ENCODE measurements around the gene ZIC5. TPM values are rescaled to one million over a fixed set of nuclear protein-coding genes. Genes with fewer than 3 reads are reported as not detected.
"Not testable (repeated sequence)": the region's sequence is repeated elsewhere in the genome, so short reads cannot be mapped to it uniquely, and the experiment has no call there.

ZIC5 gene
- total RNA-seq, 1 experiment from 2014 or later = 1.2 TPM

- H3K27me3 ChIP-seq = no peaks in the 10 kb centered on the region
These were observed 9.3 kb downstream of the ZIC5 start for GRCh38 chr13:99962242-99962641.

DNA sequence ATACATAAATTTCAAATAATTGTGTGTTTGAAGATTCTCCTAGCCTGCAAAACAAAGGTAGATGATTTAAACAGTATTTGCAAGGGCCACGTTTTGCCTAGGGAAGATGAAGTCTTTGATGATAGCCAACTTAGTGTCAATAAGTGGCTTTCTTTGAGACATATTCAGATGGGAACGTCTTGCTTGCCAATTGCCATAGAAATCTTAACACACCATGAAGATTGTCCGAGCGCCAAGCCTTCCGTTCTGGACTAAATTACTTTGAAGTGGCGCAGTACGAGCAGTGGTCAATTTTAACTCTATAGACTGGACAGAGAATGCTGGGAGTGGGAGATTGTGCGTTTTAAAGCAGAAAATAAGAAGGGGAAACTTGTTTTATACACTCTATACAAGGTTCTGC is 9.9 kb downstream of the ZIC5 start:
- Histone ChIP-seq H3K36me3 (no peaks in the 10 kb centered on the region), H3K9me3 (replicated peaks) (no peaks in the 10 kb centered on the region), H3K27ac (no peak overlapping the region), H3K4me3 (no peak overlapping the region), H3K27me3 (no peaks in the 10 kb centered on the region), H3K4me1 (no peaks in the 10 kb centered on the region)
- no peak for DNase-seq

More at GRCh38 chr13:99962242-99962641, 9.3 kb downstream of the ZIC5 start:
- no peaks in the 10 kb centered on the region for H3K9me3 ChIP-seq (replicated peaks)
- no peak overlapping the region for H3K4me3 ChIP-seq
- no peaks in the 10 kb centered on the region for H3K36me3 ChIP-seq
- no peak overlapping the region for H3K27ac ChIP-seq
- DNase-seq = no peak
- no peaks in the 10 kb centered on the region for H3K4me1 ChIP-seq

- Histone ChIP-seq H3K4me1 (no peaks in the 10 kb centered on the region), H3K27me3 (no peaks in the 10 kb centered on the region)
- DNase-seq = no peak
These were observed 10.8 kb downstream of the ZIC5 start for GRCh38 chr13:99960663-99961311.

GRCh38 chr13:99959540-99960230 is 11.9 kb downstream of the ZIC5 start:
- DNase-seq = no peak
- no peak overlapping the region for H3K4me3 ChIP-seq

More at GRCh38 chr13:99960663-99961311, 10.8 kb downstream of the ZIC5 start:
- Histone ChIP-seq H3K27ac (no peak overlapping the region), H3K9me3 (replicated peaks) (no peaks in the 10 kb centered on the region), H3K36me3 (no peaks in the 10 kb centered on the region), H3K4me3 (no peak overlapping the region)

GRCh38 chr13:99959127-99959539 is 12.4 kb downstream of the ZIC5 start:
- DNase-seq = no peak
- H3K27me3 ChIP-seq = no peaks in the 10 kb centered on the region
- no peaks in the 10 kb centered on the region for H3K4me1 ChIP-seq
- no peaks in the 10 kb centered on the region for H3K36me3 ChIP-seq
- no peak overlapping the region for H3K4me3 ChIP-seq
- H3K27ac ChIP-seq = no peak overlapping the region
- H3K9me3 ChIP-seq (replicated peaks) = no peaks in the 10 kb centered on the region

More at GRCh38 chr13:99959540-99960230, 11.9 kb downstream of the ZIC5 start:
- Histone ChIP-seq H3K27ac (no peak overlapping the region), H3K27me3 (no peaks in the 10 kb centered on the region), H3K4me1 (no peaks in the 10 kb centered on the region), H3K9me3 (replicated peaks) (no peaks in the 10 kb centered on the region), H3K36me3 (no peaks in the 10 kb centered on the region)

DNA sequence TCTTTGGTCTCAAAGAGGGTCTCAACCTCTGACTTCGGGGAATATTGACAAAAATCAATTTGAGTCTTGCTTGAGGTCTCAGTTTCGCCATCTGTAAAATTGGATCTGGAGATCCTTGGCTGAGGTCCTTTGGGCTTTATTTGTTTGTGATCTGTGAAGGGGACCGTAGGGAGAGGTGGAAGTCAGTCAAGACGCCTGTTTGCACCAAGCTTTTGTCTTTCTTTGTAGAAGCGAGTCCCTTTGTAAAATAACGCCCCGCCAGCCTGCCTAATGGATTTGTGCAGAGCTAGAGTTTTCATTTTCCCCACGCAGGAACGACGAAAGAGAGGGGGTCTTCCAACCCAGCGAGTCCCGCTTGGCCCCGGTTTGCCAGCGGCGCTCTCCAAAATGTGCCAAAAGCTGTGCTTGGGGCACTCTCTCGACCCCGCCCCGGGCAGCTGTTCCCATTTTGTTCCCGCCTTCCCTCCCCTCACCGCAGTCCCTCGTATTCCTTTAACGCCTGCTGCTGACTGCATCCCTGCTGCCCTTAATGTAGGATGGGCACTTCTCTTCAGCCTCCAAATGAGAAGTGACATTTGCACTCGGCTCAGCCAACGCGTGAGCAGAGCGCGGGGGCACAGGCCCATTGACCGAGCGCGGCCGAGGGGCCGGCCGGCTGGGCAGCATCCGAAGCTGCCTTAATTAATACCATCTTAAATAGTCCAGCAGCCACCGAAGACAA is 13.0 kb downstream of the ZIC5 start:
- Histone ChIP-seq H3K27me3 (no peaks in the 10 kb centered on the region), H3K36me3 (no peaks in the 10 kb centered on the region), H3K9me3 (replicated peaks) (no peaks in the 10 kb centered on the region)

DNA sequence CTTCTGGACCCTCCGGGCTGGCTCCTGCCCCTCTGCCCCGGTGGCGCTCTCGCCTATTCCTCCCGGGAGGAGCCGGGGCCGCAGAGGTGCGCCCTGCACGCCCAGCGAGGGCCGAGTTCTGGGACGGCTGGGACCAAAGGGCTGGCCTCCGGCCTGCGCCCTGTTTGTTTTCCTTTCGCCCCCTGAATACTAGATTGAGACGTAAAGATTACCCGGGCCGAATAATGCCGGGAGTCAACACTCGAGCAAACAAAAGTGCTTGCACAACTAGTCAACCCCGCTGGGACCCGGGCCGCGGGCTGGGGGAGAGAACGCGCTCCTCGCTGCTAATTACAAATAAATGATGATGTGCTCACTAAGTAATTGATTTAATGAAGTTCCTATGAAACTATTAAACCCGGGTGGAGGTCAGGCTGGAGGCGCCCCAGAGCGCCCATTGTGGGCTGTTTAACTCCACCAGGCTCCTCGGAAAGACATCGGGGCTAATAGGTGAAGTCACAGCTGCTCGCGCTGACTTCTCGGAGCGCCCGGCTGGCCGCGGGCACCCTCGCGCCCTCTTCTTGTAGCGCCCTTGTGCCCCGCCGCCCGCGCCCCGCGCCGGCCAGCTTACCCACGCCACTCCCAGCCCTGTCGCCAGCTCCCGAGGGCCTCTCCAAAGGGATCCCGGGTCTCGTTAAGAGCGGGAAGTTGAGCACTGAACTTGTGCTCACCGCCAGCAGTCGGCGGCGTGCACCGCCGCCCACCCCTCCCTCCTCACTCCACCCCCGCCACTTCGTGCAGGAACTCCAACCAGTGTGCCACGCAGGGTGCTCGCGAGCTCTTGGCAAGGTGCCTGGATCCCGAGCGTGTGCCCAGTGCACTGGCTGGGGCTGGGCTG is 14.9 kb downstream of the ZIC5 start:
- no peaks in the 10 kb centered on the region for H3K36me3 ChIP-seq
- no peaks in the 10 kb centered on the region for H3K9me3 ChIP-seq (replicated peaks)
- no peaks in the 10 kb centered on the region for H3K27me3 ChIP-seq
- no peak overlapping the region for H3K4me3 ChIP-seq
- no peak overlapping the region for H3K27ac ChIP-seq
- no peaks in the 10 kb centered on the region for H3K4me1 ChIP-seq
- no peak for DNase-seq

More for the DNA sequence above, 13.0 kb downstream of the ZIC5 start:
- Histone ChIP-seq H3K4me1 (no peaks in the 10 kb centered on the region), H3K4me3 (no peak overlapping the region), H3K27ac (no peak overlapping the region)
- no peak for DNase-seq

GRCh38 chr13:99955747-99956472 is 15.7 kb downstream of the ZIC5 start:
- no peak overlapping the region for H3K27ac ChIP-seq
- H3K27me3 ChIP-seq = no peaks in the 10 kb centered on the region

GRCh38 chr13:99955107-99955746 is 16.3 kb downstream of the ZIC5 start:
- Histone ChIP-seq H3K4me3 (no peak overlapping the region), H3K27me3 (no peaks in the 10 kb centered on the region), H3K36me3 (no peaks in the 10 kb centered on the region), H3K4me1 (no peaks in the 10 kb centered on the region), H3K9me3 (replicated peaks) (no peaks in the 10 kb centered on the region), H3K27ac (no peak overlapping the region)
- DNase-seq = no peak

More at GRCh38 chr13:99955747-99956472, 15.7 kb downstream of the ZIC5 start:
- H3K4me3 ChIP-seq = no peak overlapping the region
- H3K9me3 ChIP-seq (replicated peaks) = no peaks in the 10 kb centered on the region
- H3K4me1 ChIP-seq = no peaks in the 10 kb centered on the region
- H3K36me3 ChIP-seq = no peaks in the 10 kb centered on the region
- DNase-seq = no peak

DNA sequence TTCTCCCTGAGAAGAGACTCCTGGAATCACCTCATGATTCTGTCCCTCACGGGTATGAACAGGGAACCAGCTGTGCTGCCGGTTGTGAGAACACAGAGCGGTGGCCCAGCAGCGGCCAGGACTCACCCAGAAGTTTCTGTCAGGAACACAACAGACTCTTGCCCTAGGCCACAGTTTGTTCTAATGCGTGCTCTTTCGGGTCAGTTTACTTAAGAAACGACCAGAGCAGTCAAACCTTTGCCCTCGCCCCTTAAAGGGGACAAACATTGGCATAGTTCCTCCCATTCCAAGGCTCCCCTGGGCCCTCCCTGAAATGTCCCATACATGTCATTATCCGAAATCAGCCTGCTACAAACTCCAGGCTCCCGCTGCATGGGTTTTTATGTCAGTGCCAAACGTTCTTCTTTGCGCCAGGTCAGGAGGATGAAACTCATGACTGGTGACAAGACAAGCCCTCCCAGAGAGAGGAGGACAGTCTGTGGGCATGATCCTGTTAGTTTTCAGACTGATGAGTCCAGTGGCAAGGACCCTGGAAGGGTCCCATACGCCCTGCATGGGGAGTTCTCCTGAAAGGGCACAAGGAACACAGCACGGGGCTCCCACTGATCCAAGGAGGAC is 18.3 kb downstream of the ZIC5 start:
- Histone ChIP-seq H3K9me3 (replicated peaks) (no peaks in the 10 kb centered on the region), H3K27me3 (no peaks in the 10 kb centered on the region), H3K4me3 (no peak overlapping the region), H3K27ac (no peak overlapping the region), H3K4me1 (no peaks in the 10 kb centered on the region), H3K36me3 (no peaks in the 10 kb centered on the region)
- no peak for DNase-seq

DNA sequence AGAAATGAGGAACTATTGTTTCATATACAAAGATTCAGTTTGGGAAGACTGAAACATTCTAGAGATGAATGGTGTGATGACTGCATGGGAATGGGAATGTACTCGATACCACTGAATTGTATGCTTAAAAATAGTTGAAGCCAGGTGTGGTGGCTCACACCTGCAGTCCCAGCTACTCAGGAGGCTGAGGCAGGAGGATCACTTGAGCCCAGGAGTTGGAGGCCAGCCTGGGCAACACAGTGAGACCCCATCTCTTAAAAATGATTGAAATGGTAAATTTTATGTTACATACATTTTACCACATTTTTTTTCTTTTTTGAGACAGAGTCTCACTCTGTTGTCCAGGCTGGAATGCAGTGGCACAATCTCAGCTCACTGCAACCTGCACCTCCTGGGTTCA is 19.9 kb downstream of the ZIC5 start:
- not testable (repeated sequence) for H3K36me3 ChIP-seq; H3K4me1 ChIP-seq; H3K27me3 ChIP-seq; H3K9me3 ChIP-seq (replicated peaks); H3K4me3 ChIP-seq; DNase-seq; H3K27ac ChIP-seq

DNA sequence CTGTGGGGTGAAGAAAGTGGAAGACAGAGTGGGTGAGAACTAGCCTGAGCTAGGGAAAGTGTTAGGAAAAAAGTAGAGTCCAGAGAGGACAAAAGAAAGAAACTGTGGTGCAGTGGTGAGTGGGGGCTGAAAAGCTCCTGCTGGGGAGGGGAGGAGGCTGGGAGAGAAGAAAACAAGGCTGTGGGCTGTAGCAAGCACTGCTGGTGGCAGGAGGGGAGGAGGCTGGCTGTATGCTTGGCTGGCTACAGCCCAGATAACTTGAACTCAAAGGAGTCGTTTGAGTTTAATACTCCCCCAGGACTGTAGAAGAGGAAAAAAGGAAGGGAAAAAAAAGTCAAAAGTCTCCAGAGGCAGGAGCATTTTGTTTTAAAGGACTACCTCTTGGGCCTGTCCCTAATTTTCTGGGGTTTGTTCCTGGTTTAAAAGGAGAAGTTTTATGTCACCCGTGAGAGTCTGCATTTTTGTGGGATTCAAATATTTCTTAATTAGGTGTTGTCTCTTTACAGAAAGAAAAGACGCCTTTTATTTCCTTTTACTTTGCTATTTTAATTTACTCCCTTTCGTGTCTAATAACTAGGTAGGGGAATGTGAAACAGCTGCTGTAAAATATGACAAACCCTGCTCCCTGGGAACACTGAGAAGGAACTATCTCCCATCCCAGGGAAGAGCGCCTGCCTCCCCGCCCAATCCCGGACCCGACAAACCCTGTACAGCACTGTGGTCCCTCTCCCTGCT is 21.7 kb downstream of the ZIC5 start:
- no peaks in the 10 kb centered on the region for H3K36me3 ChIP-seq
- H3K4me1 ChIP-seq = no peaks in the 10 kb centered on the region
- no peak for DNase-seq
- H3K4me3 ChIP-seq = no peak overlapping the region
- H3K27ac ChIP-seq = no peak overlapping the region
- no peaks in the 10 kb centered on the region for H3K27me3 ChIP-seq
- H3K9me3 ChIP-seq (replicated peaks) = no peaks in the 10 kb centered on the region
